ENCODE results near the gene STK17A.

The STK17A gene

DNA sequence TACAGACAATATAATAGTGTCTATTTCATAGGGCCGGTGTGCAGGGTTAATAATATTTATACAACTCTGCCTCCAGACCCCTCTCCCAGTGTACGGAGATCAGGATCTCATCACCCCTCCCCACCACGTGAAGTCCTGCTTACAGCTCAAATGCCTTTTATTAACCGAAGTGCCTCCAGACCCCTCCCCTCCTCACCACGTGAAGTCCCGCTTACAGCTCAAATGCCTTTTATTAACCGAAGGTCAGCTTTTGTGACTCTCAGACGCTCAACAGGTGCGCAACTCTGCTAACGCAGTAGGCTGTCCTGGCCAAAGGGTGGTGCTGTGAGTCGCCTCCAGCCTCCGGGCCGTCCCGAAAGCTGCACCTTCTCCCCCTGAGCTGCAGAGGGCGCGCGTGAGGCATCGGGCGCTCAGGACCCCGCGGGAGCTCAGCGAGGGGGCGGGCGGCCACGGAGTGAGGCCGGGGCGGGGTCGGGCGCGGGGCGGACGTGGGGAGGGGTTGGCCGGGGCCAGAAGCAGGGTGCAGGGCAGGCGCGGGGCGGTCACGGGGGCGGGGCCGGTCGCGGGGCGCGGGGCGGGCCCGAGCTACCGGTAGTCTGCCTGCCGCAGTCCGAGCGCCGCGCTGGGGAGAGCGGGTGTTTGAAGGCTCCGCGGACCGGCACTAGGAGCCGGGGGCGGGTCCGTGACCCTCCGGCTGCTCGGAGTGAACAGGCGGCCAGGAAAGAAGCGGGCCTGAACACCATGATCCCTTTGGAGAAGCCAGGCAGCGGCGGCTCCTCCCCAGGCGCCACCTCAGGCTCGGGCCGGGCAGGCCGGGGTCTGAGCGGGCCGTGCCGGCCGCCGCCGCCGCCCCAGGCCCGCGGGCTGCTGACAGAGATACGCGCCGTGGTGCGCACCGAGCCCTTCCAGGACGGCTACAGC, at the start of gene STK17A:
STK17A (plus strand) TSS at position 606 of the 921 bp plus-strand sequence; CDS start at position 742, 136 bp downstream.
- peak; percentile 48 to 95 (median 86) for DNase-seq

DNA sequence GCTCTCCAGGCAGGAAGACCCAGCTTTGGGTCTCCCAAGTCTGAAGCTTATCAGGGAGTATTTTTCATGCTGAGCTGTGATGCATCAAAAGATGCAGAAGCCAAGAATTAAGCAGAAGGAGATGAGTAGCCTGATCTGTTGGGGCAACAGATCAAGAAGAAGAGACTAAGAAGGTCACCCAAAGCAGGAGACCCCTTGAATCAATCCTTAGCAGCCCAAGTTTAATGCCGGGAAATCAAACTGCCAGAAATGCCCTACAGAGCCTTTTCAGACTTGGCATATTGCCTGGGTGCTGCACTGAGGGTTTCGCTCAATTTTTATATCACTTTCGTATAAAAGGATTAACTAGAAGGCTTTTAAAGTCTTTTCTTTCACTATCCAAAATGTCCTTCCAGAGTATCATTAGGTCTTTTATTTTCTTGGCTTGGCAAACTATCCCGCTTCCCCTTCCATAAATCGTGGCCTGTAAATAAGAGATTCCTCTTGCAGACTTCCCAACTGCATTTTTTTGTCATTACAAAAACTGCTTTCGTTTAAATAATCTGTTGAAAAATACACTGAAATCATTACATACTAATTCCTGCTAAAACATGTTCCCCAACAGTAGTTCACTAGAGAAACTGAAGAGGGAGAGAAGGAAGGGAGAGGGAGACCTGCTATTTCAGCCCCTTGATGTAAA, 49.0 kb upstream of the STK17A start:
- DNase-seq: no peak

DNA sequence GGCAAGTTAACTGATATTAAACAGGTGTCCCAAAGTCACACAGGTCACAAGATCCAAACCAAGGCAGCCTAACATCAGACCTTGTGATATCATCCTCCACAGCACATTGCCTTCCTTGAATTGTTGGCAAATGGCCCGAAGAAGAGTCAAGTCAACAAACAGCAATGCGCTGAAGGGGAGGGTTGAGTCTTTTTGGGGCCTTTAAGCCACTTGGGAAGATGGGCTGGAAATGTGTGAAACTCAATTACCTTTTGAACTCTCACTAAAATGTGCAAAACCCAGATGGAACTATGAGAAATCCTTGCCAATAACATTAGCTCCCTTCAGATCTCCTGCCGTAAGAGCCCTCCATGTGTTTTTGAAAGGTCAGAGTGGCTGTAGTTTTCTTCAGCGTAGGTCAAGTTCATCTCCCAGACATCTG, 47.9 kb upstream of the STK17A start:
- no peak for DNase-seq

DNA sequence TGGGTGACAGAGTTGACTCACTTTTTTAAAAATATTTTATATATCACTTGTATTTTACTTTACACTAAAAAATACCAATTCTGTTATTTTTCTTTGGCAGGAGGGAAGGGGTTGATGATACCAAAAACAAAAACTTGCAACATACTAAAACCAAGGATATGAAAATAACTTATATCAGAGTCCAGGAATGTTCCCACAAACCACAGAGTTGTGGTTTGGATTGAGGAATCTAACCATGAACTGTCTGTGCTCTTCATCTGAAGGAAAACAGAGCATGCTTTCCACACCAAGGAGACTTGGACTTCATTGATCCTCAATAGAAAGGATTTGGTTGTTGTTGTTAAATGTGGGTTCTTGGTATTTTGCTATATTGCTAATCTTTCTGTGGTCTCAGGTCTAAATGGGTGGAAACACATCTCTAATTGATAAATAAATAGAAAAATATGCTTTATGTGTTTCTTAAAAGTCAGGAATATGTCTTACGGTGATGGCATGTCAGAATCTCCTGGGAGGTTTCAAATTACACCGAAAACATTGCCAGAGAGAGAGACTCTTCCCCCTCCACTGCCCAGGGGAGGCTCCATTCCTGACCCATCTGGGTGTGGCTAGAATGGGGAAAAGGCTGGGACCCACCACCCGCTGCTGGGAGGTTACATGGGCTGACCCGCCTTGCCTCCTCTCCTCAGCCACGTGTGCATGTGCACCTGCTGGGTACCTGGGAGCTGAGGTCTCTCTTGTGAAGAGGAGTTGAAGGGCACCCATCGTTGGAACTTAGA, 46.9 kb upstream of the STK17A start:
- no peak for DNase-seq

DNA sequence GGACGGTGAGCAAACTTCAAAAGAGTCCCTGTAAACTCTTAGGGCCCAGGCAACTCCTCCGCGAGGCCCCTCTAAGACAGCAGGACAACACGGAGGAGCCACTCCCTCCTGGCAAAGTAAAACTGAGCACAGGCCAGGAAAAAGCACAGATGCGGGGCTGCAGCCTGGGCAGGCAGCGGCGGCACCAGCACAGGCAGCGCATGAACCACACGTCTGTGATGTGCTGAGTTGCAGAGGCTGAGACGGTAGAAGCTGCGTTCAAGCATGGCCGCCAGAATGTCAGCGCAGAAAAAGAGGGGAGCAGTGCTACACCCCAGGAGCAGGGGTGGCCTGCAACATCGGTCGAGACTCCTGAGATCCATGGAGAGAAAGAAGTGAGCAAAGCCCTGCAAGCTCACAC, 46.1 kb upstream of the STK17A start:
- DNase-seq: no peak

DNA sequence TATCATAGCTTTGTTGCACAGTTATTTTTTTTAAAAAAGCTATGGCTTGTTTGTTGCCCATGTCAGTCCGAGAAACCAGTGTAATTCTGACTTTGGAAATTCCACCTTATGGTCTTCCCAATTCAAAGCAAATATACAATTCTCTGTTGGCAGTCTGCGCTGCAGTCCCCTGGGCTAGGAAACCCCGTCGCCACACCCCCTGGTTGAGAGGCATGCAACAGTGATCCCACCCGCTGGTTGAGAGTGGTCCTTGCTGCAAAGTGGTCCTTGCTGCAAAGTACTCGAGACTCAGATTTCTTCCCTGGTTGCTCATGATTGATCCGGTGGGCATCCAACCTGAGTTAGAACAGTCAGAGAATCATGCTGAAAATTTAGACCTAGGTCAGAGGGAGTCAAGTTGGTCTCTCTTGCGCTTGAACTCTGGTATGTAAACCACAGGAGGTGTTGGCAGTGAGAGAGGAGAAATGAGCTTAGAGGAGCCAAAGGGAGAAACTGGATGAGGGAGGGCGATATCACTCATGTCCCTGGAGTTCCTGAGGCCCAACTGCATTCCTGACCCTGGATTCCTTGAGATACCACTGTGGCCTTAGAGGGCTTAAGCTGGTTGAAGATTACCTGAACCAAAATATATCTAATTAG, 45.0 kb upstream of the STK17A start:
- DNase-seq: no peak

DNA sequence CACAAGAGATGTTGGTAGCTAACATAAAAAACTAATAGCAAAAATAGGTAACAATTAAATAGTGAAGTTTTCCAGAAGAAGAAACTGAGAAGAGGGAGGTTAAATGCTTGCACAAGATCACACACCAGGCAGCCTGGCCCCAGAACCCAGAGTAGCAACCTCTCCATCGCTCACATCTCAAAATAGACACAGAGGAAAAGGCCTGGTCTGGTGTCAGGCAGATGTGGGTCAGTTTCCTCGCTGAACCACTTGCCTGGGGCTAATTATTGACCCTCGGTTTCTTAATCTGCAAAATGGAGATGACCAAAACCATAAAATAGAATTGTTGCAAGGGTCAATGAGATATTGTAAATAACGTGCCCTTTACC, 44.5 kb upstream of the STK17A start:
- no peak for DNase-seq

DNA sequence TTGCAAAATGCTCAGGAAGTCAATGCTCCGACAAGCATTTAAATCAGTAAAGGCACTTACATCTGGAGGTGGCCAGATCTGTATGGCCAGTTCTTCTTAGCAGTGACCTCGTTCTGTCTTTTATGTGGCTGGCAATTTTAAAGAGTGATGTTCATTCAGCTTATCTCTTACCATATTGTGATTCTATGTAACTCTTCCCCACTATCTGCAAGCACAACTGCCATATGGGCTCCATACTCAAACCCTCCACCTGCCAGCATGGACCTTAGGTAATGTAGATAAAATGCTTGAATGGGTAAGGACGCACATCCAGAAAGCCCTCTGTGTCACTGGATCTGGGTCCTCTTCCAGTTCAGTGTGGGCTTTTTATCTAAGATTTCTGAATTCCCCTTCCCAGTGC, 42.4 kb upstream of the STK17A start:
- DNase-seq: no peak

DNA sequence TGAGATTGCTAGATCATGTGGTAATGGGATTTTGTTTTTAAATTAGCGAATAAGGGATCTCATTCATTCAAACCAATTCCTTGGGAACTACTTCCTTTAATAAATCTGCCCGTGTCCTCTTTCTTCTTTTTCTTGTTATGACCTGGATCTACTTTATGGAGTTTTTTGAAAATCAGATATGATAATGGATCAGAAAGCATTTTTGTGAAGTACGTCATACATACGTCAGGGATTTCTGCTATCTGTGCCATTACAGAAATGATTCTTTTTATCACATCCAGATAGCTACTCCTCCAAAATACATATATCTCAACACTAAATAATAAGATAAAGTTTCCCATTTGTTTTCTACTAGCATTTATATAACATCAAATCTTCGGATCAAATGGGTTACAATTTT, 40.2 kb upstream of the STK17A start:
- DNase-seq: no peak

DNA sequence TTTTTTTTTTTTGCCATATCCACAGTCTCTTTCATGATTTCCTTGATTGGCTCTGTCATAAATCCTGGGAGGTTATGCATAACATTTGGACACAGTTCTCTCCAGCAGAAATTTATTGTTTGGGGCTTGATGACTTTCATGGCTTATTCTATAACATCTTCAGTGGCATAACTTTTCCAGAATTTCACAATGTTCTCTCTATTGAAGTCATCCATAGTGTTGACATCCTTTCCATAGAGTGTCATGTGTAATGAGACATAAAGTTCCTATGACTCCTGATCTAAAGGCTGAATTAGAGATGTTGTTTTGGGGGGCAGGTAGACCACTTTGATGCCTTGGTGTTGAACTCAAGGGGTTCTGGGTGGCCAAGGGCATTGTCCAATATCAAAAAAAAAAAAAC, 36.7 kb upstream of the STK17A start:
- DNase-seq: no peak

DNA sequence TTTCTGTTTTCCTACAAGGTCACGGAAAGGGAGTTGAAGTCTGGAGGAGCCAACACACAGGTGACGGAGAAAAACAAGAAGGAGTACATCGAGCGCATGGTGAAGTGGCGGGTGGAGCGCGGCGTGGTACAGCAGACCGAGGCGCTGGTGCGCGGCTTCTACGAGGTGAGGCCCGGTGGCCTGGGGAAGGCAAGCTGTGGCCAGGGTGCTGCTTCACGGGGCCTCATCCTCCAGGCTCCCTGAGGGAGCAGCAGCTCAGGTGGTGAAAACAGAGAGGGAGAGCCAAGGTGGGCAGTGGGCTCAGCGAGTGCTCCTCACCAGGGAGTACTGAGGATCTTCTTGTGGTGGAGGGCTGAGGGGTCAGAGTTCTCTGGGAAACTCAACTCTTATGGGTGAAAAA, 32.5 kb upstream of the STK17A start:
- no peak for DNase-seq

DNA sequence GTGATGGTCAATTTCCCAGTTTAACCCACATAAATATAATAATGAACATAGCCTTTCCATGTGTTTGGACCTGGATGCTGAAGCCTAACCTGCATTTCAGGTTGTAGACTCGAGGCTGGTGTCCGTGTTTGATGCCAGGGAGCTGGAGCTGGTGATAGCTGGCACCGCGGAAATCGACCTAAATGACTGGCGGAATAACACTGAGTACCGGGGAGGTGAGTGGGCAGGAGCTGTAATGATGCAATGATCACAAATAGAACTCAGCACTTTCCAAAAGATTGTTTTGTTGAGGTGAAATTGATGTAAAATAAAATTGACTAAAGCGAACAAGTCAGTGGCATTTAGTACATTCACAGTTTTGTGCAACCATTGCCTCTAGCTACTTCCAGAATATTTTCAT, 30.8 kb upstream of the STK17A start:
- peak in 1 of 51 donors; percentile 12 for DNase-seq

DNA sequence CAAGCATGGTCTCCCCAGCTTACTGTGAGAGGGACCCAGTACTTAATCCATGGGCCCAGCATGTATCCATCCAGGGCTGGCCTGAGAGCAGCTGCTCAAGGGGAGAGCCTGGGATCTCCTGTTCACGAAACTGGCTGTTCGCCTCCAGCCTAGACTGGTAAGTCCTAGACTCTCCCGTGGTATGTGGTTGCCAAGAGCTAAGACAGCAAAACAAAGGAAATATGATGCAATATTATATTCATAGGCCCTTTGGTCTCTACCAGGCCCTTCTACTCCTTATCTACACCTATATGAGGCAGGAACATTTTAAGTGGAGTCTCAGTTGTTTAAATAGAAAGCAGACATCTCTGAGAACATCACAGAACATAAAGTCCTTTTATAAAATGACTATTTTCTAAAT, 28.9 kb upstream of the STK17A start:
- no peak for DNase-seq

DNA sequence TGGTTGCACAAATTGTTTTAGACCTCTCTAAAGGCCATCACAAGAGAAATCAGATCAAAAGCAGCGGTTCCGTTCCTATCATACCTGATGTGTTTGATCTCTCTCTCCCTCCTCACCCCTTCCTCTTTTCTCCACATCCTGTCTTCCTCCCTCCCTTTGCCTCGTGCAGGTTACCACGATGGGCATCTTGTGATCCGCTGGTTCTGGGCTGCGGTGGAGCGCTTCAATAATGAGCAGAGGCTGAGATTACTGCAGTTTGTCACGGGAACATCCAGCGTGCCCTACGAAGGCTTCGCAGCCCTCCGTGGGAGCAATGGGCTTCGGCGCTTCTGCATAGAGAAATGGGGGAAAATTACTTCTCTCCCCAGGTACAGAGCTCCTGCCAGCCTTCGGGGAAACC, 28.5 kb upstream of the STK17A start:
- no peak for DNase-seq

DNA sequence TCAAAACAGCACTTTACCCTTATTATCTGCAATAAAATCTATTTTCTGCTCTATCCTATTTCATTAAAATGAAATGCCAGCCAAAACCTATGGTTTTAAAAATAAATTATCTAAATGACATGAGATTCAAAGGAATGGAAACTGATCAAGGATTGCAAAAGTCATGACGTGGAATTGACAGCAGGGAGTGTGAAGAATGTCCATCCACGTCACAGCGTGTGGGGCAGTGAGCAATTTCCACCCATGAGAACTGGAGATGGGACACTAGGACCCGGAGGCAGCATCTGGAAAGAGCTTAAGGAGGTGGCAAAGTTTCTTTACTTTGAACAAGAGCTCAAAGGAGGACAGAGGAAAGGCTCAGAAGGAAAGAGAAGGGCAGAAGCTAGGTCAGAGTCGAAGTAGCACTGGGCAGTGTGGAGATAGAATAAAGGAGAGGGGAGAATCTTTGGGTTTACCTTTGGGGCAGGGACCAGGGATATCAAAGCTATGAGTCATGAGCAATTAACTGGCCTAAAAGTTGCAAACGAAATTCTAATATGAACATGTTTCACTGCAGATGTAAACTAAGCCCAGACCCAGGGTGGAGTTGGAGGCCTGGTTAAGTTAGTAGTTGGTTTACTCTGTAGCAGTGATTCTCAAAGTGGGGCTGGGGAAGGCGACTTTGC, 24.9 kb upstream of the STK17A start:
- DNase-seq: no peak

DNA sequence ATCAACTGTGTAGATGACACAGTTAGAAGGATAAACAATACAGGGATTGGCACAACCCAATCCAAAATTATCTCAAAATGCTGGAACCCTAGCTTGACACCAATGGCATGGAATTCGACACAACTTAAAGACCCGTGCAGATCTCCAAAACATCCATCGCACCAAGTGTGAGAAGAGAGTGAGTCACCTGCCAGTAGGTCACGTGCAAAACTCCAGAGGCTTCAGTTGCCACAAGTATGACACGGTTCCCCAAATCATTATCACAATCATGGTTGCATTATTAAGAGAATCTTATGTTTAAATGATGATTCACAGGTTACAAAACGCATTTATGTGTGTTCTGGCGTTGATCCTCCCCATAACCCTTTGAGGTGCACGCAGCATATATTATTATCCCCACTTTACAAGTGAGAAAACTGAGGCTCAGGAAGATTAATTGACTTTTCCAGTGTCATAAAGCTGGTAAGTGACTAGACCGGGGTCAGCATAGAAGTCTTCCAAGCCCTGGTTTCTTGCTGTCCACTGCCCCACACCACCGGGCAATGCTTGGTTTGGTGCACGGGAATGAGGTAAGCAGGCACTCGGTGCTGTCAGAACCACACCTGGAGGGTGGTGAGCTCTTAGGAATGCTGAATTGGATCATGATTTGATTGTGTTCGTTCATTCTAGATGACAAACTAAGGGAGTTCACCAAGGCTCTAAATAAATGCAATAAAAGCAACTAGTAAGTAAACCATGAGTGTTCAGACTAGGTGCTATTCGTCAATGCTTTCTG, 23.6 kb upstream of the STK17A start:
- no peak for DNase-seq

DNA sequence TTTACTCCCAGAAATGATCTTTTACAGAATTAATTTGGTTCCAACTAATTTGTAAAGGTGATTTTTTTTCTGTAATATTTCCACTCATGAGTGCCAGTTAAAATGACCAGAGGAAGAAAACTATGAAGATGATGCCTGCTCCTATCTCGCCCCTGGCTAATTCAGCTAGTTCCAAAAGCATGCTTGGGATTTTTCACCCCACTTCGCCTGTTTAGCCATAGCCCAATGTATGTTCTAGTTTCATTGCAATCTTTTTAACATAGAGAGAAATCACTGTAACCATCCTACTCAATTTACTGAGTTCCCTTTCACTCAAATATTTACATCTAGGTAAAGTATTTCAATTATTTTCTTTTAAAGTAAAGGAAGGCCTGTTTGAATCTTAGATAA, 23.0 kb upstream of the STK17A start:
- DNase-seq: no peak

DNA sequence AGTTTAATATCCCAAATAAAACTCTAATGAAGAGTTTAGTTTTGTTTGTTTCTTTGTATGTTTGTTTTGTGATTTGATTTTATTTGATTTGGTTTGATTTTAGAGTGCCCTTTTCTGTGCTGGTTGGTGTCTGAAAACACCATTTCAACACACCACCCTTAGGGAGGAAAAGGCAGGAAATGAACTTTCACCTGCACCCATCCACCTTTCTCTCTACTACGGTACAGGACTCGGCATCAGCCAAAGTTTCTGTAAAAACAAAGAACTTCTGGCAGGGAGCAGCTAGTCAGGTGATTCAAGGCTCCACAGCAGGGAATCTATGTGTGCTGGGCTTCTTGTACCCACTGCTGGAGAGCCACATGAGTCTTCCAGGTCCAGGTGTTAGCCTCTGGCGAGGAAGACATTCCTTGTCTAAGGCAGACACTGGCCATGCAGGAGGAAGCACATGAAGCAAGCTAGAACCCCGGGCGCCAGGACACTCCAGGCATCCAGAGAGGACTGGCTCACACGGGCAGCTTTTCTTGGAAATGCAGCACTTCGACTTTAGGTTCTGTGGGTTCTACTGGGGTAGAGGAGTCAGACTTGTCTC, 22.1 kb upstream of the STK17A start:
- no peak for DNase-seq

DNA sequence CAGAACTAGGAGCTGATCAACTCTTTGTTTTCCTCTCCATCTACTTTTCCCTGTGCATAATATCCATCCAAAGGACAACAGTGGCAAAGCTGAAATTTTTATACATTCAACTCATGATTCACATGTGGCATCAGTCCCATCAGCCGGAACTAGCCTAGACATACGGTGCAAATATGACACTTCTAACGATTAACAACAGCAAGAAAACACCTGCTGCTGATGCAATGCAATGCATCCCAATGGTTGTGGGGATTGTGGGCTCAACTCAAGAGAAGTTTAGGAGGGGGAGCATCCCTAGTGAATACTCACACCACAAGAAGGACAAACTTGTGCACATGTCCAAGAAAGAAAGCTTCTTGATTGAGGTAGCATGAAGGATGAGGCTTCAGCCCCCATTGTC, 20.5 kb upstream of the STK17A start:
- no peak for DNase-seq

DNA sequence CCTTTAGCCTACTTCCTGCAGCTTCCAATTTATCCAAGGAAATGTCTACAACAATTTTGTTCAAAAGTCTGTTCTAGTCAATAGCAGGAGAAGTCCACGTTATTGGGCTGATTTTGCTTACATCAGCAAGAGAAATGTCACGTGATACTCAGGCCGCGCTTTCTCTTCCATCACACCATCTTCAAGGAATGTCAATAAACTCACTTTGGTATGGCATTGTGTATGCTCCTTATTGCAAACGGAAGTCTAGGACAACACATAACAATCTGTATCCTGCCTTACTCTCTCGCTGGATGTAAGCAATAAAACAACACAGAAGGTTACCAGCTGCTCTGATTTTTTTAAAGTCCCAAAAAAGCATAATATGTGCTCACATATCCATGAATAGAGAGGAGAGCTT, 17.1 kb upstream of the STK17A start:
- no peak for DNase-seq

Measured in hypothalamus (tissue), 51 donors.